Measurements from ENCODE around the gene ZC3H6. TPM values are rescaled to one million over a fixed set of nuclear protein-coding genes. Genes with fewer than 3 reads are reported as not detected.
"Not testable (repeated sequence)": the region's sequence is repeated elsewhere in the genome, so short reads cannot be mapped to it uniquely, and the experiment has no call there.

The ZC3H6 gene
- total RNA-seq, 4 donors from 2014 or later, result 1.6 to 9.0 (median 2.6) TPM

DNA sequence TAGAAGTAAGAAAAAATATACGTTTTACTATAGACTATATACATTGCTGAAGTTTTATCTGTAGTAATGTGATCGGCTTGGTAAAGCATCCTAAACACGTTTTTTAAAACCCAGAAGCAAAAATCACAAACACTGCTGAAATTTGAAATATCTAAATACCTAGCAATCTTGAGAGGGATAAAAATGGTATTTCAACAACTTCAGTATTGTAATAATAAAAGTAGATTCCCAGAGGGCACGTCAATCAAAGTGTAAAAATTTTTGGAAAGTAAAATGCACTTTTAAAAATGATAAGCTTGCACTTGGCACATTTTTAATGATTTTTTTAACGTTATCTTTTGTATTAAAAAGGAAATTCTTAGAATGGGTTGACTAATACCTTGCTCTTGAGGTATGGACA is 1.6 kb downstream of the ZC3H6 start:
- H3K4me3 ChIP-seq, result peak overlapping the region in 2 of 4 donors; percentile 91 to 99
- H3K27ac ChIP-seq, result peak overlapping the region in 2 of 4 donors; percentile 100
- no peaks in the 10 kb centered on the region for H3K9me3 ChIP-seq

GRCh38 chr2:112277596-112278220 is 2.3 kb downstream of the ZC3H6 start:
- TF ChIP-seq POLR2A (IDR thresholded peaks at IDR 0.05), result no peak
- TF ChIP-seq, protein P1, sequence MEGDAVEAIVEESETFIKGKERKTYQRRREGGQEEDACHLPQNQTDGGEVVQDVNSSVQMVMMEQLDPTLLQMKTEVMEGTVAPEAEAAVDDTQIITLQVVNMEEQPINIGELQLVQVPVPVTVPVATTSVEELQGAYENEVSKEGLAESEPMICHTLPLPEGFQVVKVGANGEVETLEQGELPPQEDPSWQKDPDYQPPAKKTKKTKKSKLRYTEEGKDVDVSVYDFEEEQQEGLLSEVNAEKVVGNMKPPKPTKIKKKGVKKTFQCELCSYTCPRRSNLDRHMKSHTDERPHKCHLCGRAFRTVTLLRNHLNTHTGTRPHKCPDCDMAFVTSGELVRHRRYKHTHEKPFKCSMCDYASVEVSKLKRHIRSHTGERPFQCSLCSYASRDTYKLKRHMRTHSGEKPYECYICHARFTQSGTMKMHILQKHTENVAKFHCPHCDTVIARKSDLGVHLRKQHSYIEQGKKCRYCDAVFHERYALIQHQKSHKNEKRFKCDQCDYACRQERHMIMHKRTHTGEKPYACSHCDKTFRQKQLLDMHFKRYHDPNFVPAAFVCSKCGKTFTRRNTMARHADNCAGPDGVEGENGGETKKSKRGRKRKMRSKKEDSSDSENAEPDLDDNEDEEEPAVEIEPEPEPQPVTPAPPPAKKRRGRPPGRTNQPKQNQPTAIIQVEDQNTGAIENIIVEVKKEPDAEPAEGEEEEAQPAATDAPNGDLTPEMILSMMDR (IDR thresholded peaks at IDR 0.05), result no peak
- H3K4me1 ChIP-seq, result peaks cover 0 to 27% (median 0%) of the 10 kb centered on the region in 3 donors
- DNase-seq, result no peak
- intact Hi-C loops (cut with DNase I), result no loop called here
- no peaks in the 10 kb centered on the region for H3K27me3 ChIP-seq
- WGBS, 2 donors, result 68 to 77% methylated on average over 5 of the region's 5 CpGs
- H3K36me3 ChIP-seq, result no peaks in the 10 kb centered on the region
- no peak overlapping the region for H3K4me3 ChIP-seq
- no peaks in the 10 kb centered on the region for H3K9me3 ChIP-seq
- H3K27ac ChIP-seq, result peak overlapping the region in 2 of 4 donors; percentile 15 to 100

More for the DNA sequence above, 1.6 kb downstream of the ZC3H6 start:
- H3K4me1 ChIP-seq, result peaks cover 0 to 27% (median 0%) of the 10 kb centered on the region in 3 donors
- 41 to 64% methylated on average over 5 of the region's 5 CpGs for WGBS, 2 donors
- no peaks in the 10 kb centered on the region for H3K27me3 ChIP-seq
- intact Hi-C loops (cut with DNase I), result no loop called here
- no peak for DNase-seq
- H3K36me3 ChIP-seq, result no peaks in the 10 kb centered on the region
- no peak for TF ChIP-seq POLR2A (IDR thresholded peaks at IDR 0.05)
- TF ChIP-seq, protein P1 (IDR thresholded peaks at IDR 0.05), result no peak

DNA sequence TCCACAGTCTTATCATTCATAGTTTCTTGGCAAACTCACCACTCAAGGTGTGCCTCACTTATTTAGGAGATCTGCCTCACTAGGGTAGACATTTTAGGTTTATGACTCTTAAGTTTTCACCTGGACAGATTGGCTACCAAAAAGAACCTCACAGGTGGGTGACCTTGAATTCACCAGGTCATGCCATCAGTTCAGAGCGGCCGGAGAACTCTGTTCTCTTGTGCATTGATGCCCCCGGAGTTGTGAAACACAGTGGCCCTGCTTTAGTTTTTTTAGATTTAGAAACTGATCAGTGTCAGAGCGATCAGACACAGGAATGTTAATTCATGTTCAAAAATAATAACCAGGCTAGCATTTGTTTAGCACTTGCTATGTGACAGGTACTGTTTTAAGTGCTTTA is 6.7 kb downstream of the ZC3H6 start:
- DNase-seq; H3K27me3 ChIP-seq; H3K36me3 ChIP-seq; intact Hi-C loops (cut with DNase I); H3K4me3 ChIP-seq; H3K27ac ChIP-seq; H3K9me3 ChIP-seq: not testable (repeated sequence)
- WGBS, 2 donors, result 94 to 100% methylated on average over 4 of the region's 4 CpGs
- H3K4me1 ChIP-seq, result peaks cover 0 to 12% (median 0%) of the 10 kb centered on the region in 3 donors

GRCh38 chr2:112283535-112283934 is 8.1 kb downstream of the ZC3H6 start:
- DNase-seq; H3K9me3 ChIP-seq; H3K36me3 ChIP-seq; H3K27ac ChIP-seq; H3K4me3 ChIP-seq; H3K4me1 ChIP-seq; H3K27me3 ChIP-seq; intact Hi-C loops (cut with DNase I): not testable (repeated sequence)
- 66 to 68% methylated on average over 2 of the region's 2 CpGs for WGBS, 2 donors

DNA sequence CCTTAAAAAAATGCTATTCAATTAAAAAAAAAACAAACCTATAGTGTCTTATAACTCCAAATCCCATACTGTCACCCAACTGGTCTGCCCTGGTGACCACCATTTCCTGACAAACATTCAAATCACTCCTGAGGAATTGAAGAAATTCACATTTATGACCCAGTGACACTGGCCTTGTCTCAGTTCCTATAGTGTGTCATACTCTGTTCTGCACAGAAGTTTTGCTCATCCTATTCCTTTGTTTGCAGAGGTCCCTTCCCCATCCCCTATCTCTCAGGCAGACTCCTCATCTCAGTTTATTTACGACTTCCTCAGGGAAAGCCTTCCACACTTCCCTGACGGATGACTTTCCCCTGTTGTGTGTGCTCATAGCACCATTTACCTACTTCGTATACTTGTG is 14.7 kb downstream of the ZC3H6 start:
- no peaks in the 10 kb centered on the region for H3K27me3 ChIP-seq
- no peaks in the 10 kb centered on the region for H3K36me3 ChIP-seq
- no peak for DNase-seq
- WGBS, 2 donors, result 80 to 93% methylated on average over 3 of the region's 3 CpGs
- TF ChIP-seq, protein P1 (IDR thresholded peaks at IDR 0.05), result no peak
- no peak for TF ChIP-seq POLR2A (IDR thresholded peaks at IDR 0.05)
- no peaks in the 10 kb centered on the region for H3K9me3 ChIP-seq
- intact Hi-C loops (cut with DNase I), result no loop called here
- no peak overlapping the region for H3K4me3 ChIP-seq
- no peak overlapping the region for H3K27ac ChIP-seq
- no peaks in the 10 kb centered on the region for H3K4me1 ChIP-seq

GRCh38 chr2:112290648-112291047 is 15.3 kb downstream of the ZC3H6 start:
- Histone ChIP-seq H3K27me3 (no peaks in the 10 kb centered on the region), H3K36me3 (no peaks in the 10 kb centered on the region), H3K4me3 (no peak overlapping the region), H3K9me3 (no peaks in the 10 kb centered on the region), H3K4me1 (no peaks in the 10 kb centered on the region), H3K27ac (no peak overlapping the region)
- TF ChIP-seq, protein P1 (IDR thresholded peaks at IDR 0.05), result no peak
- TF ChIP-seq POLR2A (IDR thresholded peaks at IDR 0.05), result no peak
- intact Hi-C loops (cut with DNase I), result no loop called here
- 76 to 92% methylated on average over 1 of the region's 1 CpG for WGBS, 2 donors
- no peak for DNase-seq
